HFF-Myc (cell line): ENCODE data around the gene LAMP5.

Source experiments
- DNase-seq: peaks from one replicate; pipeline ENCODE4 v3.0.0-alpha.2; 2011; ENCODE audit warnings: low read depth; ENCODE audit errors: extremely low read depth
- H3K4me3 ChIP-seq: replicated peaks from 2 replicates; pipeline ENCODE4 v1.5.1; 2011; ENCODE audit warnings: low read depth, mild to moderate bottlenecking, control low read depth, low read length
- CTCF ChIP-seq: IDR thresholded peaks from 2 replicates; pipeline ENCODE4 v1.5.1; 2012; ENCODE audit warnings: mild to moderate bottlenecking, low read depth, low read length, control low read depth; ENCODE audit errors: missing control alignments

Gene LAMP5

DNA sequence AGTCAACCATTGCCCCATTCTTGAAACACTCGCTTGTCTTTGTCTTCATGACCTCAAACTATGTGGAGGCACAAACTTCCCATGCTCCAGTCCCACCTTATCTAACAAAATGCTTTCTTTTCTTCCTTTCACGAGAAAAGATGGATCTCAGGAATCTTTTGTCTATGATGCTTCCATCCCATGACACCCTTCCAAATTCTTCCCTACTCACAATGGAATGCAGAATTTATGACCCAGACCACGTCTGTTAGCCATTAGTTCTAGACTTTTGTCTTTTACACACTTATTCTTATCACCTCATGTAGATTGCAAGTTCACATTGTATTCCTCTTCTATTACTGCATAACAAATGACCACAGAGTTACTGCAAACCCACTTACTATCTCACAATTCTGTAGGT, 24.2 kb upstream of the LAMP5 start:
- TF ChIP-seq CTCF, result no peak

GRCh38 chr20:9490631-9491030, 23.8 kb upstream of the LAMP5 start:
- DNase-seq, result no peak
- TF ChIP-seq CTCF, result no peak
- H3K4me3 ChIP-seq, result no peak overlapping the region

More for the DNA sequence above, 24.2 kb upstream of the LAMP5 start:
- H3K4me3 ChIP-seq, result no peak overlapping the region
- no peak for DNase-seq

GRCh38 chr20:9491324-9491723, 23.1 kb upstream of the LAMP5 start:
- no peak for DNase-seq
- no peak for TF ChIP-seq CTCF
- no peak overlapping the region for H3K4me3 ChIP-seq

DNA sequence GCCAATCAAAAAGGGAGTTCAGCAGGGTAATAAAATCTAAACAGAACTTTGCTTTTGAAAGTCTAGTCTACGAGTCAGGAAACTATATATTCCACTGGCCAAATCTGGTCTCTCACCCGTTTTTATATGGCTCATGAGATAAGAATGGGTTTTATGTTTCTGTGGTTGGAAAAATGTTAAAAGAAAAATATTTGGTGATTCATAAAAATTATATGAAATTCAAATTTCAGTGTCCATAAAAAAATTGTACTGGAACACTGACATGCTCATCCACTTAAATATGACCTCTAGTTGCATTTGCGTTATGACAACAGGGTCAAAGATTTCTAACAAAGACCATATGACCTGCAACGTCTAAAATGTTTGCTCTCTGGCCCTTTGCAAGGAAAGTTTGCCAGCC, 22.3 kb upstream of the LAMP5 start:
- no peak overlapping the region for H3K4me3 ChIP-seq
- DNase-seq, result no peak
- no peak for TF ChIP-seq CTCF

GRCh38 chr20:9493803-9494202, 20.6 kb upstream of the LAMP5 start:
- no peak for DNase-seq
- no peak for TF ChIP-seq CTCF
- H3K4me3 ChIP-seq, result no peak overlapping the region

GRCh38 chr20:9495701-9496100, 18.7 kb upstream of the LAMP5 start:
- no peak for DNase-seq
- TF ChIP-seq CTCF, result no peak
- no peak overlapping the region for H3K4me3 ChIP-seq

DNA sequence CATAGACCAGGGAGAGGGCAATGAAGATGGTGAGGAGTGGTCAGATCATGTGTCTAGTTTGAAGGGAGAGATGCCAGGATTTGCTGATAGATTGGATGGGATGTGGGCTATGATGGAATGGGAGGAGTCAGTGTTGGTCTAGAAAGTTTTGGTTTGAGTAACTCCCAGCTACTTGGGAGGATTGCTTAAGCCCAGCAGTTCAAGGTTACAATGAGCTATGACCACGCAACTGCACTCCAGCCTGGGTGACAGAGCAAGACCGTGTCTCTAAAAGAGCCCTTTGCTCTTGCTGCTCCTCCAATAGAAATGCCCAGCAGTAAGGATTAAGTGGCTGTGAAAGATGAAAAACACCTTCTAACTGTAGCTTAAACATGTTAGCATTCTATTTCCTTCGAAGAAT, 18.2 kb upstream of the LAMP5 start:
- DNase-seq, result no peak
- TF ChIP-seq CTCF, result no peak
- no peak overlapping the region for H3K4me3 ChIP-seq
